Lung (tissue), 12 donors: Measurements from ENCODE around the gene TMEM121B. TPM values are rescaled to one million over a fixed set of nuclear protein-coding genes. Genes with fewer than 3 reads are reported as not detected.

ENCODE experiments used
- ATAC-seq: fragments of 200-7000 bp; cut with Tn5 transposase; one replicate; pipeline ENCODE4 v1.9.1; 2020; ENCODE audit warnings: moderate number of reproducible peaks; ENCODE audit not compliant: insufficient read depth, low FRiP score
- DNase-seq, 3 donors: peaks; one replicate each; pipeline ENCODE4 v3.0.0-alpha.2; 2013 to 2017
- H3K27ac ChIP-seq, 2 donors: one replicate each; pipeline ENCODE4 v1.5.1; 2013; ENCODE audit warnings: mild to moderate bottlenecking in 2 of 2, moderate library complexity in 2 of 2, control low read depth in 1 of 2, inconsistent platforms in 1 of 2, low read depth in 1 of 2, low read length in 1 of 2
- H3K27me3 ChIP-seq, 3 donors: one replicate each; pipeline ENCODE4 v1.5.1; 2013; ENCODE audit warnings: low read length in 2 of 3; ENCODE audit not compliant: control insufficient read depth in 3 of 3, insufficient read depth in 3 of 3
- H3K36me3 ChIP-seq, 4 donors: one replicate each; pipeline ENCODE4 v1.5.1; 2013; ENCODE audit warnings: low read length in 4 of 4, mild to moderate bottlenecking in 1 of 4, moderate library complexity in 1 of 4; ENCODE audit not compliant: control insufficient read depth in 4 of 4, insufficient read depth in 4 of 4
- H3K4me1 ChIP-seq, 5 donors: one replicate each; pipeline ENCODE4 v1.5.1; 2013; ENCODE audit warnings: low read length in 5 of 5, mild to moderate bottlenecking in 2 of 5, moderate library complexity in 1 of 5; ENCODE audit not compliant: control insufficient read depth in 5 of 5, insufficient read depth in 5 of 5
- H3K4me3 ChIP-seq: one replicate; pipeline ENCODE4 v1.5.1; 2013; ENCODE audit warnings: mild to moderate bottlenecking, control low read depth, moderate library complexity
- H3K9ac ChIP-seq, 2 donors: one replicate each; pipeline ENCODE4 v1.5.1; 2013; ENCODE audit warnings: low read length in 2 of 2, control low read depth in 1 of 2; ENCODE audit not compliant: insufficient read depth in 1 of 2
- H3K9me3 ChIP-seq, 4 donors: one replicate each; pipeline ENCODE4 v1.5.1; 2013; ENCODE audit warnings: low read length in 3 of 4, mild to moderate bottlenecking in 1 of 4, moderate library complexity in 1 of 4; ENCODE audit not compliant: control insufficient read depth in 4 of 4, insufficient read depth in 3 of 4
- WGBS, 2 donors: extraction: QIAGEN DNeasy Blood & Tissue Kit; methylation state at CpG; one replicate each; pipeline ENCODE4 v1.1.7; 2013; 5-methylcytosine and 5-hydroxymethylcytosine counted together
- polyA plus RNA-seq, 2 donors: library from polyadenylated mRNA; stranded (reverse); fragments of 200-250 nt; gene quantifications; one replicate each; pipeline ENCODE4 v1.2.1, GENCODE V29; 2013
- total RNA-seq, 2 donors: library from RNA; depleted of rRNA in 1 of 2; stranded (reverse); fragments of >200 nt in 1 of 2; gene quantifications; one replicate each; pipeline ENCODE4 v1.2.1, GENCODE V29; 2014 to 2021
- TF ChIP-seq, protein P1 (sequence below): IDR thresholded peaks from 2 replicates; pipeline ENCODE4 v1.5.1; 2012; ENCODE audit warnings: mild to moderate bottlenecking; ENCODE audit errors: control extremely low read depth, extremely low read depth
- donor health status: control.
- donor health status: control.
- donor health status: Bipolar disorder and iron deficiency.
- donor health status: healthy.
- donor health status: DM: yes; HTN: yes; CAD: no.

Gene TMEM121B
- total and polyA plus RNA-seq, 4 donors: 0.26 to 1.4 (median 0.56) TPM

GRCh38 chr22:17162731-17163130 lies 41.6 kb upstream of the TMEM121B start:
- DNase-seq (no peak), ATAC-seq (no peak)
- 78 to 84% methylated on average over 8 of the region's 8 CpGs for WGBS, 2 donors
- TF ChIP-seq, protein P1, sequence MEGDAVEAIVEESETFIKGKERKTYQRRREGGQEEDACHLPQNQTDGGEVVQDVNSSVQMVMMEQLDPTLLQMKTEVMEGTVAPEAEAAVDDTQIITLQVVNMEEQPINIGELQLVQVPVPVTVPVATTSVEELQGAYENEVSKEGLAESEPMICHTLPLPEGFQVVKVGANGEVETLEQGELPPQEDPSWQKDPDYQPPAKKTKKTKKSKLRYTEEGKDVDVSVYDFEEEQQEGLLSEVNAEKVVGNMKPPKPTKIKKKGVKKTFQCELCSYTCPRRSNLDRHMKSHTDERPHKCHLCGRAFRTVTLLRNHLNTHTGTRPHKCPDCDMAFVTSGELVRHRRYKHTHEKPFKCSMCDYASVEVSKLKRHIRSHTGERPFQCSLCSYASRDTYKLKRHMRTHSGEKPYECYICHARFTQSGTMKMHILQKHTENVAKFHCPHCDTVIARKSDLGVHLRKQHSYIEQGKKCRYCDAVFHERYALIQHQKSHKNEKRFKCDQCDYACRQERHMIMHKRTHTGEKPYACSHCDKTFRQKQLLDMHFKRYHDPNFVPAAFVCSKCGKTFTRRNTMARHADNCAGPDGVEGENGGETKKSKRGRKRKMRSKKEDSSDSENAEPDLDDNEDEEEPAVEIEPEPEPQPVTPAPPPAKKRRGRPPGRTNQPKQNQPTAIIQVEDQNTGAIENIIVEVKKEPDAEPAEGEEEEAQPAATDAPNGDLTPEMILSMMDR: no peak
- Histone ChIP-seq H3K9ac (no peak overlapping the region), H3K9me3 (no peaks in the 10 kb centered on the region), H3K4me1 (peaks cover 0 to 10% (median 4%) of the 10 kb centered on the region in 5 donors), H3K36me3 (no peaks in the 10 kb centered on the region), H3K27me3 (no peaks in the 10 kb centered on the region), H3K4me3 (no peak overlapping the region), H3K27ac (no peak overlapping the region)

DNA sequence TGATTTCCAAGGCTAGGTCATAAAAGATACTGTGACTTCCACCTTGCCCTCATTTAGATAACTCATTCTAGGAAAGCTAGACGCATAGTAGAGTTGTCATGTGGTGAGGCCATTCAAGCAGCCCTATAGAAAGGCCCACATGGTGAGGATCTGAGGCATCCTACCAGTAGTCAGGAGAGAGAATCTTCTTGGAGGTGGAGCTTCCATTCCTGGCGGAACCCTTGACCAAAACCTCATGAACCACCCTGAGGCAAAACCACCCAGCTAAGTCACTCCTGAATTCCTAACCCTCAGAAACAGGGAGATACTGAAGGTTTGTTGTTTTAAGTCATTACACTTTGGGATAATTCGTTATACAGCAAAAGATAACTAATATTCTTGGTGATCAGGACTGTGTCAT lies 40.8 kb upstream of the TMEM121B start:
- WGBS, 2 donors: 94 to 99% methylated on average over 3 of the region's 3 CpGs
- TF ChIP-seq, protein P1: no peak

DNA sequence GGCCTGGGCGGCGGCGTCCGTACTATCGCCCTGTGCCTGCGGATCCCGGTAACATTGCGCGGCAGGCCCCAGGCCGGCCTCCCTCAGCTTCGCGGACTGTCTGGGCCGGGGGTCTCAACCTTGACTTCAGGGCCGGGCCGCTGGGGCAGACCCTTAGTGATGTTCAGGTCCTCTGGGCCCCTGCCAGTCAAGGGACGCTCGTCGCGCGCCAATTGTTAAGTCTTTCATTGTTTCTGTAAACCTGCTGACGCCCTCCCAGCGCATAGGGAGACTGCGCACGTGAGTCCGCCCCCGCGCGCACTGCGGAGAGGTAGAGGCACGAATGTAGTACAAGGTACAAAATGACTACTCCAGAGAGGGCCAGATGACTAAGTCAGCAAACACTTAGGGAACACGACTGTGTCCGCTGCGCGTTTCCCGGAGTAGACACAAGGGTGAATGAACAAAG lies 38.4 kb upstream of the TMEM121B start:
- Histone ChIP-seq H3K27ac (peak overlapping the region; percentile 96), H3K4me3 (peak overlapping the region; percentile 86), H3K9ac (peak overlapping the region; percentile 76 to 81), H3K9me3 (no peaks in the 10 kb centered on the region), H3K4me1 (peaks cover 0 to 13% (median 7%) of the 10 kb centered on the region in 5 donors), H3K27me3 (no peaks in the 10 kb centered on the region), H3K36me3 (no peaks in the 10 kb centered on the region)
- peak in 1 of 3 donors; percentile 60 for DNase-seq
- WGBS, 2 donors: 8 to 23% methylated on average over 32 to 35 of the region's 35 CpGs
- ATAC-seq: peak; percentile 43
- TF ChIP-seq, protein P1: no peak

More for the DNA sequence above, 40.8 kb upstream of the TMEM121B start:
- H3K4me3 ChIP-seq: no peak overlapping the region
- H3K36me3 ChIP-seq: no peaks in the 10 kb centered on the region
- peaks cover 0 to 13% (median 6%) of the 10 kb centered on the region in 5 donors for H3K4me1 ChIP-seq
- ATAC-seq: no peak
- no peaks in the 10 kb centered on the region for H3K27me3 ChIP-seq
- H3K27ac ChIP-seq: no peak overlapping the region
- DNase-seq: no peak
- no peaks in the 10 kb centered on the region for H3K9me3 ChIP-seq
- no peak overlapping the region for H3K9ac ChIP-seq
